Activated CD4-positive, alpha-beta T cell treated with anti-CD3 and anti-CD28 coated beads for 24 hours (primary cell): Measurements from ENCODE around the gene AGAP9.
"Not testable (repeated sequence)": the region's sequence is repeated elsewhere in the genome, so short reads cannot be mapped to it uniquely, and the experiment has no call there.

Source experiments
- DNase-seq, 2 donors: peaks; one replicate each; pipeline ENCODE4 v3.0.0-alpha.2; 2020; ENCODE audit warnings: low read depth in 2 of 2

The AGAP9 gene

GRCh38 chr10:47485943-47486342, 37.5 kb downstream of the AGAP9 start:
- DNase-seq: not testable (repeated sequence)

- DNase-seq: not testable (repeated sequence)
Measured at GRCh38 chr10:47484786-47485185, 38.7 kb downstream of the AGAP9 start.

GRCh38 chr10:47483923-47484322, 39.5 kb downstream of the AGAP9 start, which contains the start of gene ANXA8:
ANXA8 (minus strand) TSS chr10:47484115; CDS start chr10:47483933, 182 bp downstream.
- DNase-seq: not testable (repeated sequence)

GRCh38 chr10:47482367-47482766, 41.1 kb downstream of the AGAP9 start:
- DNase-seq: not testable (repeated sequence)

GRCh38 chr10:47481768-47482181, 41.7 kb downstream of the AGAP9 start:
- DNase-seq: not testable (repeated sequence)

- DNase-seq: not testable (repeated sequence)
Measured at GRCh38 chr10:47481182-47481766, 42.2 kb downstream of the AGAP9 start.

GRCh38 chr10:47480133-47480532, 43.3 kb downstream of the AGAP9 start:
- DNase-seq: not testable (repeated sequence)

GRCh38 chr10:47478114-47478513, 45.3 kb downstream of the AGAP9 start:
- not testable (repeated sequence) for DNase-seq

GRCh38 chr10:47477078-47477477, 46.4 kb downstream of the AGAP9 start:
- DNase-seq: not testable (repeated sequence)

- not testable (repeated sequence) for DNase-seq
Measured at GRCh38 chr10:47475101-47475500, 48.3 kb downstream of the AGAP9 start.

- not testable (repeated sequence) for DNase-seq
Measured at GRCh38 chr10:47473516-47473915, 49.9 kb downstream of the AGAP9 start.

- not testable (repeated sequence) for DNase-seq
Measured at GRCh38 chr10:47472647-47473046, 50.8 kb downstream of the AGAP9 start.

- not testable (repeated sequence) for DNase-seq
Measured at GRCh38 chr10:47472072-47472471, 51.4 kb downstream of the AGAP9 start.

- not testable (repeated sequence) for DNase-seq
Measured at GRCh38 chr10:47468731-47469528, 54.5 kb downstream of the AGAP9 start.

- DNase-seq: not testable (repeated sequence)
Measured at GRCh38 chr10:47467957-47468356, 55.5 kb downstream of the AGAP9 start.

- not testable (repeated sequence) for DNase-seq
Measured at GRCh38 chr10:47467458-47467857, 56.0 kb downstream of the AGAP9 start.

GRCh38 chr10:47465216-47465917, 58.1 kb downstream of the AGAP9 start:
- not testable (repeated sequence) for DNase-seq

GRCh38 chr10:47462577-47463358, 60.7 kb downstream of the AGAP9 start:
- not testable (repeated sequence) for DNase-seq

- peak in 1 of 2 donors; percentile 21 for DNase-seq
Measured at GRCh38 chr10:47461261-47461687, 62.2 kb downstream of the AGAP9 start.

- DNase-seq: no peak
Measured at GRCh38 chr10:47458466-47459154, 64.8 kb downstream of the AGAP9 start.

- DNase-seq: no peak
Measured at GRCh38 chr10:47457826-47458225, 65.6 kb downstream of the AGAP9 start.
